GM19438 (cell line): ENCODE results near the gene BIN1.

Source experiments
- ATAC-seq: cut with Tn5 transposase; IDR thresholded peaks from one replicate; pipeline ENCODE4 v1.9.1; 2021; ENCODE audit warnings: low read depth; ENCODE audit not compliant: unreplicated experiment

Gene BIN1, protein sequence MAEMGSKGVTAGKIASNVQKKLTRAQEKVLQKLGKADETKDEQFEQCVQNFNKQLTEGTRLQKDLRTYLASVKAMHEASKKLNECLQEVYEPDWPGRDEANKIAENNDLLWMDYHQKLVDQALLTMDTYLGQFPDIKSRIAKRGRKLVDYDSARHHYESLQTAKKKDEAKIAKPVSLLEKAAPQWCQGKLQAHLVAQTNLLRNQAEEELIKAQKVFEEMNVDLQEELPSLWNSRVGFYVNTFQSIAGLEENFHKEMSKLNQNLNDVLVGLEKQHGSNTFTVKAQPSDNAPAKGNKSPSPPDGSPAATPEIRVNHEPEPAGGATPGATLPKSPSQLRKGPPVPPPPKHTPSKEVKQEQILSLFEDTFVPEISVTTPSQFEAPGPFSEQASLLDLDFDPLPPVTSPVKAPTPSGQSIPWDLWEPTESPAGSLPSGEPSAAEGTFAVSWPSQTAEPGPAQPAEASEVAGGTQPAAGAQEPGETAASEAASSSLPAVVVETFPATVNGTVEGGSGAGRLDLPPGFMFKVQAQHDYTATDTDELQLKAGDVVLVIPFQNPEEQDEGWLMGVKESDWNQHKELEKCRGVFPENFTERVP

DNA sequence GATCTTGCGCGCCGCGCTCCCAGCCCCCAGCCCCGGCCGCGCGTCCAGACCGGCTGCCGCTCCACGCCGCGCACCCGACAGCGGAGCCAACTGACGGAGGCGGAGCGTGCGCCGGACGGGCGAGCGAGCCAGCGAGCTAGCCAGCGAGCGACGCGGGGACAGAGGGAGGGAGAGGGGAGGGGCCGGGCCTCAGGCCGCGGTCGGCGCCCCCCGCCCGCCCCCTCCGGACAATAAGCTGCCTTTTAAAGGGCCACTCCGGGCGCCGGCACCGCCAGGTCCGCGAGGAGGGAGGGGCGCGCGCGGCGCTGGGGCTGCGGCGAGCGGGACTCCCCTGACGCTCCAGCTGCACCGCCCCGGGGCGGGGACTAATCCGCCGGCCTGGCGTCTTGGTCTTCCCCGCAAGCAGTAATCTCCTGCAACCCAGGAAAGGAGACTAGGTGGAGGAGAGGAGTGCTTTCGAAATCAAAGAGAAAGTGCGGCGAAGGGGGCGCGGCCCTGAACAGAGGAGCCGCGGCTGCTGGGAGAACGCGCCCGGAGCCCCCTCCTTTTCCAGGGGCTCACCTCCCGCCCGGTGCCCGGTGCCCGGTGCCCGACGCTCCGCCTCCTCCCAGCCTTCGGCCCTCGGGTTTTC, at the start of gene BIN1:
Gene BIN1 (minus strand): TSS at position 164 of the 631 bp plus-strand sequence. CDS start 211 bp downstream, outside the sequence.
- ATAC-seq = peak; percentile 82

DNA sequence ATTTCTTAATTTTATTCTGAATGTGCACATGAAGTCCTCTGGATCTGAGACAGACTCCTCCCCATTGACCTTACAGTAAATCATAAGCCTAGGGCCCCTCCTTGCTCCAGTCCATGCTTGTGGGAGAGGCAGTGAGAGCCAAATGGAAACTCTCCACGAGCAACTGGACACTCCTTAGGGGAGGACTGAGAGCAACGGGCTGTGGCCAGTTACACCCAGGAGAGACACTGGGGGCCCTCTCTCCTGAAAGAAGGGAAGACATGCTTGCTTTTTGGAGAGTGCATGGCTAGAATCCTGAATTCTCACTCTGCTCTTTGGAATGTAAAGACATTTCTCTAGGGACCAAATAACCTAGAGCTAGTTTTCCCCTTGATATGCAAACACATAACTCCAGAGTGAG, 49.0 kb upstream of the BIN1 start:
- ATAC-seq = no peak

DNA sequence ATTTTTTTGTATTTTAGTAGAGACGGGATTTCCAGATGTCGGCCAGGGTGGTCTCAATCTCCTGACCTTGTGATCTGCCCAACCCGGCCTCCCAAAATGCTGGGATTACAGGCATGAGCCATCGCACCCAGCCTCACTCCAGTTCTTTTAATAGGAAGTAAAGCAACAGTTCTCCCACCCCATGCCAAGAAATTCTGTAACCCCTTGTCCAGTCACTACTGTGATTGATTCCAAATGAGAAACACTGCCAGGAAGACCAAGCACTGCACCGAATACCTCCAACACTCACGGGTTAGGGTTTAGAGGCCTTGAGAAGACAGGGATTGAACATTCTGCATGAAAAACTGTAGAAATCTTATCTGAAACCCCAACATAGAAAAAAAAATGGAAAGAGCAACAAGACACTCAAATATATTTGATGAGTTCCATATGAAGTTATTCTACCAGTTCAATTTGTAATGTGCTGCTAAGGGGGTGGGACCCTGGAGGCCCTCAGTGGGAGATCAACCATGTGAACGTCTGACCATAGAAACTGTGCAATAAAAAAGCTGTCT, 48.2 kb upstream of the BIN1 start:
- ATAC-seq = no peak

DNA sequence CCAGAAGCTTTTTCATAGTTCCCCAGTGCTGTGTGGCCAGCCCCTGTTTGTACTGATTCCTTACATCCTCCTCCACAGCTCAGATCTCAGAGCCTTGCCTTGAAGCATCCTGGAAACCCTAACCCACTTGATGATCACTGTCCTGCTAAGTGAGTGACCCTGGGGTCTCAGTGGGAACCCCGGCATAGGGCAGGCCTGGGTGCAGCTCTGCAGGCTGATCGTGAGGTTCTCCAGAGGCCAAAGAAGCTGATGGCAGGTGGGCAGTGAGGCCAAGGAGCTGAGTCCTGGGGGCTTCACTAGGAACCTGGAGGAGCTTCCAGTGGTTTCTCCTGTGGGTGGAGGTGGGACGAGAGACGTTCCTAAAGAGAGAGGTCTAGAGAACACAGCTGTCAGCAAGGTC, 47.4 kb upstream of the BIN1 start:
- no peak for ATAC-seq

DNA sequence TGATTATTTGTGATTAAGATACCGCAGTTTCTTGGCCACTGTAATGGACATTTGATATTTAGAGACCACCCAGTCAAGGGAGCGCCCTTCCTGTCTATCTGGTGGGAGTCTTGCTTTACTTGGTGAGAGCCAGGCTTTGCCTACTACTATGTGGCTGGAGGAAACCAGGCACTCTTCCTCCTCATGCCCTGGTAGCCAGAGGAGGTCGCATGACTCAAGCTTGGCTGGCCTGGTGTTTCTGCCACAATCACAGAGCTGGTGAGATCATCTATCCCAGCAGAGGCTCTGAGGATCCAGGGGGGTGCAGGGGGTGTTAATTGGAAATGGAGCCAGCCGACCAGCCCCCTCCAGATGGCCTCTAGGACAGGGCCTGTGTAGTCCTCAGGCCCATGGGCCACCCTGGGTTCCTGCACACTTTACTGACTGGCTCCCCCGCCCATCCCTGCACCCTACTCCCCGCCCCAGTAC, 46.8 kb upstream of the BIN1 start:
- no peak for ATAC-seq

DNA sequence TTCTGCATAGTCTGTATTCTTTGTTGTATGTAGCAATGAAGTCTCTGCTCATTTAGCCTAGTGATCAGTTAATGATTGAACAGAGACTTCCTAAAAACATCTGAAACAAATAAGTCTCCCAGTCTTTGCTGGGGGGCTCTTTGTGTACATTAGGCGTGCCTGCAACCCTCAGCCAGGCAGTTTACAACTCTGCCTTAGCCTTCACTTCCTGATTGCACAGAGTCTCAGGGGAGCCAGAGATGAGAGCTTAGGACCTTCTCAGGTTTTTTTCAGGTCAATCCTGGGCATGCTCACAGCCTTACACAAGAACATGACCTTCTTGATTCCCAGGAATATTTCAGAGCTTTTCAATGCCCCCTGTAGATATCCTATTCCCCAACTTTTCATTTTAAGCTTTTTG, 44.0 kb upstream of the BIN1 start:
- no peak for ATAC-seq

DNA sequence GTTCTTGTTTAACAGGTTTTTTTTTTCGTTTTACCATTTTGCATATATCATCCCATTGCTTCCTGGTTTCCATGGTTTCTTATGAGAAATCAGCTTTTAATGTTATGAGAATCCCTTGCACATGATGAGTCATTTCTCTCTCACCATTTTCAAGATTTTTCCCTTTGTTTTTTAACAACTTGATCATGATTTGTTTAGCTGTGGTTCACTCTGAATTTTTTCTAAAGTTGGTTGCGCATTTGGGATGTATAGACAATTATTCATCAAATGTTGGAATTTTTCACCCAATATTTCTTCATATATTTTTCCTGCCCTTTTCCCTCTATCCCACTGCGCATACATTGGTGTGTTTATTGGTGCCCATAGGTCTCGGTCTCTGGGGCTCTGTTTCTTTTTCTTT, 42.4 kb upstream of the BIN1 start:
- no peak for ATAC-seq

DNA sequence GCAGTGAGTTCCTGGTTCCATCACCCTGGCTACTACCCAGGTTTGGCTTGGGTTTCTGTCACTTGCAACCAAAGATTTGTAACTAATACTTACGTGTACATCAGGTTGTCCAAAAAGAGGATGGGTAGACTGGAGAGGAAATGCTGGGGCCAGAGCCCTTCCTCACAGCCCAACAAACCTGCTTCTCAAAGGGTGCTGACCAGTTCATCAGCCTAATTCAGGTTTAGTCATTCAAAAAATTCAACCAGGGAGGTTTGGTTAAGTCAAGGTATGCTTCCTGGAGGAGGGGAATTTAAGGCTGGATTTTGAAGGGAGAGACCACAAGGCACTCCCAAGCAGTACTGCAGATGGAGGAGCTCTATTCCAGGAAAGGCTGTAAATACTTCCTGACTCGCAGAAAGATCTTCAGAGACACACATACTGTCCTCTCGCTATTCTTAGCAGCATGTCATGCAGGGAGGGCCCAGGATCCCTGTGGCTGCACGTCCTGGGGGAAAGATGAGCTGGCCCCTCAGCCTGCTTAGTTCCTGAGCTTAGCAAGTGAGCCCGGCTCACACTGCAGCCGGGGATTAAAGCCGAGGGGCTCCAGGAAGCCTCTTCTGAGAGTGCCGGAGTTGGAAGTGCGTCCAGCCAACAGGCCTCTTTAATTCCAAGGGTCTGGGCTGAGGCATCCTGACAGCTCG, 40.0 kb upstream of the BIN1 start:
- no peak for ATAC-seq

DNA sequence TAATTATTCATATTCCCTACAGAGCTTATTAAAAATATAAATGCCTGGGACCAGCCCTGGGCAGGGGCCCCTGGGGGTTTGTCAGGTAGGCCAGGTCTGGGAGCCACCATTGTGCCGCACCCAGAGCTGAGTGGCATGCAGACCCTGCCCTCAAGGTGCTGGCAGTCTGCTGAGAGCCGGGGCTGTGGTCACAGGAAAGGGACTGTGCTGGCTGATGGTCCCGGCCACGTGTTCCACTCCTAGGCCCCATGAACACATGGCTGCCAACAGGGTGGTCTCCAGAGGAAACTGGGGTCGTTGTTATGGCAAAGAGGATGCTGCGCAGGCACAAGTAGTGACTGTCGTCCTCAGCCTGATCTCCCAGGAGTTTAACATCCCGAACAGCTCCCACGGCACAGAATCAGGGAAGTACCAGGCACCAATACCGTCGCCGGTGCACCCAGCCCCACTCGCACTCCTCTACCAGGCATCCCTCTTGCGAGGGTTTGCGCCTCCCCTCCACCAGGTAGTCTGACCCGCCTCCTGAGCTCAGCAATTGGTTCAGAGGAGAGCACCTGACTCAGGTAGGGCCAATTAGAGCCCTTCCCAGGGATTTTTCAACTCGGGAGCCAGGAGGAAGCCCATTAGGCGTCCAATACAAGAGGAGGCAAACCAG, 39.2 kb upstream of the BIN1 start:
- no peak for ATAC-seq

DNA sequence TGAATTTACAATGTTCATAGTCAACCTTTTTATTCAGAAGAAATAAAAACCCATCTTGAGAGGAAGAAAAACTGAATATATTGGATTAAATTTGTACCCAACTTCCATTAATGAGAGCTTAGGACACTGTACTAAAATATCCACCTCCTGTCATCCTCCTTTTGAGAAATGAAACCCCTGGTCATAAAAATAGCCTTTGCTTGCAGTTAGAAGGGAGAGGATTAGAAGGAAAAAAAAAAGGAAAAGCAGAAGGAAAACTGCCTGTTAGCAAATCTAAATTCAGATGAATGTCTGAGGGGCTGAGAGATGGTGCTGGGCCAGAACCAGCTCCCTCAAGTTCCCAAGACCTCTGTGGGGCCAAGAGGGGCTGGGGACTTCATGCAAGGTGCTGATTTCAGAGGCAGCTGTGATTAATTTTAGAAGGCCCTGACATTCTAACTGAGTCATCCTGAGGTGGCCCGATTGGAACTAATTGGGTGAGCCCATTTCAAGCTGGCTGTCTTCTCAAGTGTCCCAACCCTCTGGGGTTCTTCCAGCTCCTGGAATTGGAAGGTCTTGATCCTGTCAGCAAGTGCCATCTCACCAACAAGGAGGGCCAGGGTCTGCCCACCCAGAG, 38.4 kb upstream of the BIN1 start:
- no peak for ATAC-seq

DNA sequence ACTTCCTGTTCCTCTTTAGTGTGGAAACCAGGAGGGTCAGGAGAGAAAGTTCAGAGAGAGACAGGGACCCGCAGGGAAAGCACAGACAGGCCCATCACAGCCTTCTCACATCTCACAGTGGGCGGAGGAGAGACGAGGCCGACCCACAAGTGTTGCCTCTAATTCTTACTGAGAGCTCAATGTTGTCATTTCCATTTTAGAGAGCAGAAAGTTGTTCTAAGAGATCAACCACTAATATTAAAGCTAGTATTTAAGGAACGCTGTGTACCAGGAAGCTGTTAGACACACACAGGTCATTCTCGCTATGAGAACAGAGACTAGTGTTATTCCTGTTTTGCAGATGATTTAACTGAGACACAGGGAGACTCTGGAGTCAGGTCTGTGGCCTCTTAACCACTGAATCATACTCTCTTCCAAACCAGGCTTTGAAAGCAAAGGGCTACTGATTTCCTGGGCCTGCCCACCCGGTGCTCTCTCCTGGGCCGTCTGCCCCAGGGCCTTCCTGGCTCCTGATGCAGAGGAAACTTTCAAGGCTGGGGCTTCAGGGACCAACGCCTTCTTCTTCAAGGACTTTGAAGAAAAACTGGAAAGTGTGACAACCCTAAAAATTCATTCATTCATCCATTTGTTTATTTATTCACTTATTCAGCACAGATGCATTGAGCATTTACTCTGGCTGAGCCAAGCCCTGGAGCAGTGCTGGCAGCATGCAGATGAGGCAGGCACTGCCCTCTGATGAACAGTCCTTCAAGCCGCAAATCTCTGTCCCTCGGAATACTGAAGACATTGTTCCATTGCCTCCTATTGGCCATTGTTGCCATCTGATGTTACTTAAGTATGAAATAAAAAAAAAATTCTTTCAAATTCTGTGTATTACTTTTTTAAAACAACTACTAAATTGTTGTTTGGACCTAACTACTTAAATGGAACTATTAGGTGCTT, 37.2 kb upstream of the BIN1 start:
- no peak for ATAC-seq

DNA sequence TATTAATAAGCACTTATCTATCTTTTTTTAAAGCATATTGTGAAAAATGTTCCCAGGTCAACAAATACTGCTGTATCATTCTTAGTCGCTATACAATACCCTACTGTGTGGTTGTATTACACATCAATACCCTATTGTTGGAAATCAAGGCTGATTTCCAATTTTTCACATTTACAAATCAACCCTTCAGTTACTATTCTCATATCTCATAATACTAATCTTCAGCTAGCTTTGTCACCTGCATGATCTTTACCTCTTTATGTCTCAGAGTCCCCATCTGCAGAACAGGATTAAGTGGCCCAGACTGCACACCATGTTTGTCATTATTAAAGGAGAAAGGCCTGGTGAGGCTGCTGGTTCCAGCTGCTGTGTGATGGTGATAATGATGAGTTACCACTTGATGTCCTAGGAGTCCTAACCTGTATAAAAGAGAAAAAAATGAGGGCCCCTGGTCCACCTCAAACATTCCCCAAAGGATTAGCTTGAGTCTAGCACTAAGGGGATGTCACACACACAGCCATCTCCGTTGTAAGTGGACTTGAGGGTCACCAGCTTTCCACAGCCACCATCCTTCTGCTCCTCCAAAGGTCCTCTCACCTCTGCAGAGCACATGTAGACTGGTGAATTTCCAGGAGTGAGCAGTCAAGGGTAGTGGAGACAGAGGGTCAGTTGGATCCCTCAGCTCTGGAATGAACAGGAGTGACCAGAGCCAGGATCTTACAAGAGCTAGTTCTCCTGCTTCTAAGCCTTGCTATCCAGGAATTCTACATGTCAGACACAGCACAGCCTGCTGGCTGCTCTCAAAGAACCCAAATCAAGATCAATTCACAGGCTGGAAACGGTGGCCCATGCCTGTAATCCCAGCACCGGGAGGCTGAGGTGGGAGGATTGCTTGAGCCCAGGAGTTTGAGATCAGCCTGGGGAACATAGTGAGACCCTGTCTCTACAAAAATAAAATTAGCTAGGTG, 36.0 kb upstream of the BIN1 start:
- no peak for ATAC-seq

DNA sequence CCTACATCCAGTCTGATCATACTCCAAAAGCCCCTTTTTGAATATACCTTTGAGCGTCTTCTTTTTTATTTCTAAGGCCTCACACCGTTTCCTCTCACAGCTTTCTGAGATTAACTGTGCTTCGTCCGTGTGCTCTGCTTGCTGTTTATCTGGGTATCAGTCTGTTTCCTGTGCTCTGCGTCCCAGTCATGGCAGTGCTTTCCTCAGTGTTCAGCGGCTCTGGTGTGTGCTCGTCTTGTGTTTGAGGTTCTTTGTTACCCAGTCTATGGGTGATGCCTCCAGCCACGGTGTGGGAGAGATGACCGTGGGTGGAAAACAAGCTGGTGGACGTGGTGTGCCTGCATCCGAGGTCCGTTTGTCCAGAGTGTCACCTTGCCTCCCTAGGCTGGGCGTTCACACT, 33.6 kb upstream of the BIN1 start:
- ATAC-seq = no peak

DNA sequence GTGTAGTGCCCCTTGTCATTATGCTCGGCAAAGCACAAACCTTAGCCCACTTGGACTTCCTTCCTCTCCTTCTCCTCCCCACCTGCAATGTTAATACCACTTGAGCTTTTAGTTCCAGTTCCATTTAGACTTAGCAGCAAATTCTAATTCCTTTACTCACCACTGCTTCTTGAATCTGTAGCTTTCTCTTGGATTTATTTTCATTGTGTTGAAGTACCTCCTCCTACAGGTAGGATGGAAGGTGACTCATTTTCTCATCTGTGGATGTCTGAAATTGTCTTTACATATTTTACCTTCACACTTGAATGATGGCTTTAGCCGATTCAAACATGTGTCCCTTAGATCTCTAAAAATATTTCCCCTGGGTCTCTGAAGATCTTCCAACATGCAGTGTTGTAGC, 32.8 kb upstream of the BIN1 start:
- ATAC-seq = no peak

DNA sequence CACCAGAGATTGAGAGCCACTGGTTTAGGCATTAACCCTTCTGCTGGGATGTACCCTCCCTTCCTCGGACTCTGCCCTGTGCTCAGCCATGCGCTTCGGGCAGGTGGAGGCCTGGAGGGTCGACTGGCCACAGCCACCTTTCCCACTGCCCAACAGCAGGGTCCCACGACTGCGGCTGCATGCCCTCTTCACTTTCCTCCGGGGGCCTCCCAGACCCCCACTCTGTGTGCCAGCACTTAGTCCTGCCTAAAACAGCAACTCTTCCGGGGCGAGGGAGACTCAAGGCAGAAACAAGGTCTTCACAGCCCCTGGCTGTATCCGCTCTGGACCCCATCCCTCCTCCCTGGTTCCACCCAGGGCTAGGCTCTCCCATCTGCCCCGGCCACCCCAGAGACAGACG, 31.3 kb upstream of the BIN1 start:
- ATAC-seq = no peak

DNA sequence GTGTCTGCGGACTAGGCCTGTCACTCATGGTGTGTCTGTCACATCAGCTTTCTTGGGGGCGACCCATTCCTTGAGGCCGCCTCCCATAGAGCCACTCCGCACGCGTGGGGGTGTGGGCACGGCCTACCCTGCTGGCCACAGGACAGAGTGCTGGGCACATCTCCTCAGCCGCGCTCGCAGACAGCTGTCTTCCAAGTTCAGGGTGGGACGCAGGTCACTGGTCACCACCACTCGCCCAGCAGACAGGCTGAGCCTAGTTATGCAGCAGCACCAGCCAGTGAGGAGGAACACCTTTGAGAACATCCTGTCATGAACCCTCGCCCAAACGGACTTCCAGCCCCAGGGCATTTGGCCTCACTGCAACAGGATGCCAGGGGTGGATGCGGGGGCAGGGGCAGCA, 30.8 kb upstream of the BIN1 start:
- ATAC-seq = no peak

DNA sequence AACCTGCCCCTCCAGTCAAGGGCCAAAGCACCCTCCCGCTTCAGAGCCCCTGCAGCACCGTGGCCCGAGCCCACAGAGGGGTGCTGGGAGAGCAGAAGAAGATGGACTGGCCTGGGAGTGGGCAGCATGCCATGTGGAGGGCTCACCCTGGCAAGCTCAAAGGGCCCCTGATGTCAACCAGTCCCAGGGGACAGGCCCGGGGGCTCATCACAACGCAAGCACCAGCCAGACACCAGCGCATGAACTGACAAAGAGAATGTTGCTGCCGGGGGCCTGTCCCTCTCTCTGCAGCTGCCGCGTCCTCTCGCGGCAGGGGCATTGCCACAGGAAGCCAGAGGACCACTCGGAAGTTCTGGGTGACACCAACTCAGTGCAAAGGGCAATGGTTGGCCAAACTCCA, 30.3 kb upstream of the BIN1 start:
- ATAC-seq = no peak
